Spleen (tissue), 7 donors: Measurements from ENCODE around the gene VSX1.

Experiments
- CTCF ChIP-seq, 11 experiments: fragments of 200-600 bp in 7 of 11; fragments of 450-650 bp in 4 of 11; sonication (generic) in 4 of 11; IDR thresholded peaks in 8 of 11; conservative IDR thresholded peaks in 3 of 11; 1 replicate in 7 of 11; 2 replicates in 4 of 11; pipeline versions ENCODE4 v1.4.0 to v1.8.0; 2016 to 2021; ENCODE audit warnings: antibody characterized with exemption in 11 of 11, inconsistent platforms in 4 of 11, mild to moderate bottlenecking in 1 of 11
- POLR2A ChIP-seq, 3 donors: fragments of 450-650 bp; IDR thresholded peaks; one replicate each; pipeline ENCODE4 v1.5.1; 2017; ENCODE audit warnings: antibody characterized with exemption in 3 of 3, mild to moderate bottlenecking in 1 of 3
- POLR2AphosphoS5 ChIP-seq, 3 donors: sonication (generic); formaldehyde crosslinking; IDR thresholded peaks; one replicate each; pipeline ENCODE4 v1.5.1; 2017; ENCODE audit warnings: antibody characterized with exemption in 3 of 3
- donor health status: DM: no; HTN: no; CAD: no; lungs with moderate emphysema.
- donor health status: DM: no; HTN: no; CAD: no.
- donor health status: DM: no; HTN: no; CAD: no.

- no peak for TF ChIP-seq POLR2A (IDR thresholded peaks at IDR 0.05)
- no peak for TF ChIP-seq CTCF (IDR thresholded peaks at IDR 0.05 in 8 of 11, conservative IDR thresholded peaks at IDR 0.05 in 3 of 11)
- no peak for TF ChIP-seq POLR2AphosphoS5 (IDR thresholded peaks at IDR 0.05)
These were observed 15.6 kb upstream of the VSX1 start for GRCh38 chr20:25097498-25097897.
